T-helper 17 cell (primary cell): ENCODE data around the gene PLEKHG5. TPM values are rescaled to one million over a fixed set of nuclear protein-coding genes. Genes with fewer than 3 reads are reported as not detected.

Source experiments
- ATAC-seq: fragments of 150-1000 bp; cut with Tn5 transposase; 2 replicates; pipeline ENCODE4 v1.10.0; 2021; ENCODE audit warnings: mild to moderate bottlenecking, moderate library complexity
- DNase-seq, 3 donors: peaks; one replicate each; pipeline versions ENCODE4 v3.0.0 to v3.0.0-alpha.2; 2020 to 2021
- H3K9me3 ChIP-seq: one replicate; pipeline ENCODE4 v1.7.0; 2013; ENCODE audit warnings: low read length, mild to moderate bottlenecking; ENCODE audit not compliant: control insufficient read depth, poor library complexity, severe bottlenecking
- H3K27ac Mint-ChIP-seq: one replicate; pipeline ENCODE4 v1.8.0; 2022; ENCODE audit warnings: mild to moderate bottlenecking, moderate library complexity, mixed read lengths
- H3K27me3 Mint-ChIP-seq: one replicate; pipeline ENCODE4 v1.8.0; 2022; ENCODE audit warnings: mixed read lengths
- H3K36me3 Mint-ChIP-seq: one replicate; pipeline ENCODE4 v1.8.0; 2022; ENCODE audit warnings: low read depth, mixed read lengths
- H3K4me1 Mint-ChIP-seq: one replicate; pipeline ENCODE4 v1.8.0; 2022; ENCODE audit warnings: mild to moderate bottlenecking, mixed read lengths
- H3K4me3 Mint-ChIP-seq: one replicate; pipeline ENCODE4 v1.8.0; 2022; ENCODE audit warnings: mild to moderate bottlenecking, moderate library complexity, mixed read lengths
- total RNA-seq, 4 donors: library from RNA in 2 of 4; stranded (reverse) in 2 of 4; gene quantifications; one replicate each; pipeline ENCODE4 v1.2.3 and lab custom pipeline; 2022 to 2026

The PLEKHG5 gene
- total RNA-seq, 2 donors from 2014 or later, result 10.8 to 12.8 TPM

GRCh38 chr1:6420454-6421042 is 70.9 kb downstream of the PLEKHG5 start:
- H3K9me3 ChIP-seq, result no peaks in the 10 kb centered on the region
- Mint-ChIP-seq H3K36me3 (no peaks in the 10 kb centered on the region), H3K27me3 (peaks cover 46% of the 10 kb centered on the region), H3K4me3 (peak overlapping the region; percentile 19), H3K4me1 (peaks cover 19% of the 10 kb centered on the region), H3K27ac (no peak overlapping the region)
- DNase-seq (no peak), ATAC-seq (no peak)

GRCh38 chr1:6419804-6420453 is 71.5 kb downstream of the PLEKHG5 start, which contains the start of gene HES2:
Gene HES2 (minus strand): TSS chr1:6419919. CDS start chr1:6419820, 99 bp downstream.
- Mint-ChIP-seq H3K36me3 (no peaks in the 10 kb centered on the region), H3K4me3 (peak within 1 kb of the TSS; percentile 69), H3K4me1 (peaks cover 19% of the 10 kb centered on the region), H3K27ac (no peak within 1 kb of the TSS), H3K27me3 (peaks cover 53% of the 10 kb centered on the region)
- ATAC-seq, result peak; percentile 11
- no peaks in the 10 kb centered on the region for H3K9me3 ChIP-seq
- no peak for DNase-seq

GRCh38 chr1:6419397-6419803 is 72.1 kb downstream of the PLEKHG5 start:
- H3K27ac Mint-ChIP-seq, result no peak overlapping the region
- H3K9me3 ChIP-seq, result no peaks in the 10 kb centered on the region
- peak overlapping the region; percentile 25 for H3K4me3 Mint-ChIP-seq
- ATAC-seq (no peak), DNase-seq (no peak)
- H3K36me3 Mint-ChIP-seq, result no peaks in the 10 kb centered on the region
- peaks cover 21% of the 10 kb centered on the region for H3K4me1 Mint-ChIP-seq
- H3K27me3 Mint-ChIP-seq, result peaks cover 58% of the 10 kb centered on the region

GRCh38 chr1:6418668-6419396 is 72.6 kb downstream of the PLEKHG5 start:
- DNase-seq, result no peak
- Mint-ChIP-seq H3K4me3 (peak overlapping the region; percentile 25), H3K27me3 (peaks cover 58% of the 10 kb centered on the region), H3K27ac (no peak overlapping the region), H3K4me1 (peaks cover 18% of the 10 kb centered on the region), H3K36me3 (no peaks in the 10 kb centered on the region)
- H3K9me3 ChIP-seq, result no peaks in the 10 kb centered on the region
- ATAC-seq, result no peak

GRCh38 chr1:6417961-6418667 is 73.4 kb downstream of the PLEKHG5 start:
- DNase-seq, result no peak
- H3K27ac Mint-ChIP-seq, result no peak overlapping the region
- no peaks in the 10 kb centered on the region for H3K36me3 Mint-ChIP-seq
- no peaks in the 10 kb centered on the region for H3K9me3 ChIP-seq
- H3K4me3 Mint-ChIP-seq, result no peak overlapping the region
- peaks cover 63% of the 10 kb centered on the region for H3K27me3 Mint-ChIP-seq
- H3K4me1 Mint-ChIP-seq, result peaks cover 17% of the 10 kb centered on the region
- no peak for ATAC-seq

Other genes starting within 250 kb of the PLEKHG5 start
- gene HES3, start 247.5 kb downstream of the PLEKHG5 start, total RNA-seq, result not detected
- under 1 TPM; 0.23 to 0.37 TPM for gene GPR153, start 230.6 kb downstream of the PLEKHG5 start, total RNA-seq
- gene ACOT7, start 97.9 kb downstream of the PLEKHG5 start, total RNA-seq, result 1 to 10 TPM; 4.9 to 7.1 TPM
- not detected for gene HES2, start 71.7 kb downstream of the PLEKHG5 start, total RNA-seq
- gene ESPN, start 66.9 kb downstream of the PLEKHG5 start, total RNA-seq, result 10 to 100 TPM; 13.2 to 15.7 TPM
- 100 to 1,000 TPM; 393 to 433 TPM for gene TNFRSF25, start 25.5 kb downstream of the PLEKHG5 start, total RNA-seq
- gene NOL9, start 62.8 kb upstream of the PLEKHG5 start, total RNA-seq, result 10 to 100 TPM; 62.3 to 77.7 TPM
- gene TAS1R1, start 63.6 kb upstream of the PLEKHG5 start, total RNA-seq, result not detected
- gene ZBTB48, start 88.3 kb upstream of the PLEKHG5 start, total RNA-seq, result 10 to 100 TPM; 34.0 to 34.2 TPM
- gene KLHL21, start 111.2 kb upstream of the PLEKHG5 start, total RNA-seq, result 10 to 100 TPM; 26.1 to 33.8 TPM
- 1 to 10 TPM; 5.9 to 8.0 TPM for gene PHF13, start 122.1 kb upstream of the PLEKHG5 start, total RNA-seq
- gene THAP3, start 133.2 kb upstream of the PLEKHG5 start, total RNA-seq, result 10 to 100 TPM; 13.3 to 14.0 TPM
- gene DNAJC11, start 210.1 kb upstream of the PLEKHG5 start, total RNA-seq, result 10 to 100 TPM; 38.2 to 39.3 TPM